ENCODE measurements around the gene UBASH3B.

- TF ChIP-seq ZFX (IDR thresholded peaks at IDR 0.05; ENCODE audit: borderline replicate concordance): no peak
- TF ChIP-seq, protein P1, sequence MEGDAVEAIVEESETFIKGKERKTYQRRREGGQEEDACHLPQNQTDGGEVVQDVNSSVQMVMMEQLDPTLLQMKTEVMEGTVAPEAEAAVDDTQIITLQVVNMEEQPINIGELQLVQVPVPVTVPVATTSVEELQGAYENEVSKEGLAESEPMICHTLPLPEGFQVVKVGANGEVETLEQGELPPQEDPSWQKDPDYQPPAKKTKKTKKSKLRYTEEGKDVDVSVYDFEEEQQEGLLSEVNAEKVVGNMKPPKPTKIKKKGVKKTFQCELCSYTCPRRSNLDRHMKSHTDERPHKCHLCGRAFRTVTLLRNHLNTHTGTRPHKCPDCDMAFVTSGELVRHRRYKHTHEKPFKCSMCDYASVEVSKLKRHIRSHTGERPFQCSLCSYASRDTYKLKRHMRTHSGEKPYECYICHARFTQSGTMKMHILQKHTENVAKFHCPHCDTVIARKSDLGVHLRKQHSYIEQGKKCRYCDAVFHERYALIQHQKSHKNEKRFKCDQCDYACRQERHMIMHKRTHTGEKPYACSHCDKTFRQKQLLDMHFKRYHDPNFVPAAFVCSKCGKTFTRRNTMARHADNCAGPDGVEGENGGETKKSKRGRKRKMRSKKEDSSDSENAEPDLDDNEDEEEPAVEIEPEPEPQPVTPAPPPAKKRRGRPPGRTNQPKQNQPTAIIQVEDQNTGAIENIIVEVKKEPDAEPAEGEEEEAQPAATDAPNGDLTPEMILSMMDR (IDR thresholded peaks at IDR 0.05): no peak
Measured at GRCh38 chr11:122755409-122755808, 99.9 kb downstream of the UBASH3B start.
